ENCODE data around the gene NAP1L5.

NAP1L5 gene, protein sequence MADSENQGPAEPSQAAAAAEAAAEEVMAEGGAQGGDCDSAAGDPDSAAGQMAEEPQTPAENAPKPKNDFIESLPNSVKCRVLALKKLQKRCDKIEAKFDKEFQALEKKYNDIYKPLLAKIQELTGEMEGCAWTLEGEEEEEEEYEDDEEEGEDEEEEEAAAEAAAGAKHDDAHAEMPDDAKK

DNA sequence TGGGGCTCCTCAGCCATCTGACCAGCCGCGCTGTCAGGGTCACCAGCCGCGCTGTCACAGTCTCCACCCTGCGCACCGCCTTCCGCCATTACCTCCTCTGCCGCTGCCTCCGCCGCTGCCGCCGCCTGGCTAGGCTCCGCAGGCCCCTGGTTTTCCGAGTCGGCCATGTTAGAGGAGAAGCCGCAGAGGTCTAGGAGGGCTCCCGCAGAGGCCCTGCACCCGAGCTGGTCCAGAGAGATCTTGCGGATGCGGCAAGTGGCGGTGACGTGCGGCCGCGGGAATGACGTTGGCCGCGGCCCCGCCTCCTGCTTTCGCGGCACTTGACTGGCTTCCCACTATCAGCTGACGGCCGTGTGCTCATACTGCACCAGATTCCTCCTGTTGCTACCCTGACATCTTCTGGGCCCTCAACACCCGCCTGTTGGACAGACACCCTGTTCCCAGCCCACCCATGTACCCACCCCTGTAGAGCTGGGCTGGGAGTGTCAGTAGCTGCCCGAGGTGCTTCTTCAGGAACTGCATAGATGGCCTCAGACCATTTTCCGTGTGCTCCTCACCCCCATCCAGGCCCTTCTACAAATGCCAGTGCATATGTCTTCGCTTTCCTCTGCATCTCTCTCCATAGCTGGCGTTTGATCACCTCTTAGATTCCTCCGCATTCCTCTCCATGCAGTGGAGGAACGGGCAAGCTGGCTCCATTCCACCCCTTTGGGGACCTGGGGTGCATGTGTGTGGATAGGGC is at the start of gene NAP1L5:
Gene NAP1L5, minus strand, starts transcription at position 242 of the 742 bp plus-strand sequence. Its CDS starts 75 bp downstream, at position 167.
- peak; percentile 63 for DNase-seq

DNA sequence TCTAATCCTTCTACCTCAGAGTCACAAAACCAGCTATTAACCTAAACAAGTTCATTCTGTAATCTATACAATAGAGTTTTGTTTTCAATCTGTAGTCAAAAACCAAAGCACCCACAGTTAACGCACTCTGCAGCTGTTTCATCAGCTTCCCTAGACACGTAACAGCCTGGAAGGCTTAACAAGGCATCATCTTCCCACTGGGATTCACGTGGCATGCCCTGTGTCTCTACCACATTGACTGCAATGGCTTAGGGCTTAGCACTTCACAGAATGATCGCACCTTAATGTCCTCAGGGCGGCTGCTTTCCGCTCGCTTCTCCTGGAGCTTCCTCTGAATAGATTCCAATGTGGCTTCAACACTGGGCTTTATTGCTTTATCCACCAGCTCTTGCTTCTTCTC is 49.7 kb upstream of the NAP1L5 start:
- no peak for DNase-seq

- DNase-seq = no peak
Observed at GRCh38 chr4:88746206-88746605, 48.6 kb upstream of the NAP1L5 start.

DNA sequence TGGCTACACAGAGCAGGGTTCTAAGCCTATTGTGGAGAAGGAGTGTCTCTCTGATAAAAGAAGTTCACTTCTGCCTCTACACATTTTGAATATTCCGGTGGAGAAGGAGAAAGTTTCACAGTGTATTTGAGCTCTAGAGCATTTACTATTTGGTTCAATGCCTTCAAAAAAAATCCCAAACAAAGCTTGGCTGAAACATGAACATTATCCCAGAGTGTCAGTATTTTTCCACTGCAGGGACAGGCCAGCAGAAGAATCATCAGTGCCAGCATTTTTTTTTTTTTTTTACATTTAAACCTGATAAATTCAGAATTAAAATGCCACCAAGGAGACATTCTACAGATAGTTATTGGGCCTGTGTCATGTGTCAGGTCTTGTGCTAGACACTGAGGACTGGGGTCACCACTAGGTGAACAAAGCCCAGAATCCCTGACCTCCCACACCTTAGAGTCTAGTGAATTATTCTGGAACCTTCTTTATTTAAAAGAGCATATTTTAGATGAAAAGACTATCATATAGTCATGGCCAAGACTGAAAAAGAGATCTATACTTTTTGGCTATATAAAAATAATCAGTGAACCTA is 48.0 kb upstream of the NAP1L5 start:
- DNase-seq = no peak

- no peak for DNase-seq
Observed at GRCh38 chr4:88745175-88745574, 47.5 kb upstream of the NAP1L5 start.

- DNase-seq = no peak
Observed at GRCh38 chr4:88744609-88745008, 47.0 kb upstream of the NAP1L5 start.

- DNase-seq = peak; percentile 86
Observed at GRCh38 chr4:88743696-88744095, 46.1 kb upstream of the NAP1L5 start.

- DNase-seq = no peak
Observed at GRCh38 chr4:88742561-88742960, 44.9 kb upstream of the NAP1L5 start.

DNA sequence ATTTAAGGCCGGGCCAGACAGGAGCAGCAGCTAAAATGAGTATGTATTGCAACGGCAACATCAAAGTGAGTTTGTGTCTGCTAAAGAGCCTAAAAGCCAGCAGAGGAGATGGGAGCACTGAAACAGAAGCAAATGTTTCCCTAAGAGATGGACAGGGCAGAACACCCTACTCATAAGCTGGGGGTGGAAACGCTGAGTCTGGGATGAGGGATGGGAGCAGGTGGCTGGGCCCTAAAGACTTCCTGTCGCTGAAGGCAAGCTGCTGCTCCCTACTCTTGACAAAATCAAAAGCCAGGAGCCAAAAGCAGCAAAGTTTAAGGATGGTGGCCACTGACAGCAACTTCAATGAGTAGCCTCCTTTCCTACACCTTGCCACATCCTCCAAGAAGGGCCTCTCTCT is 40.6 kb upstream of the NAP1L5 start:
- no peak for DNase-seq

- no peak for DNase-seq
Observed at GRCh38 chr4:88737307-88737941, 39.8 kb upstream of the NAP1L5 start.

DNA sequence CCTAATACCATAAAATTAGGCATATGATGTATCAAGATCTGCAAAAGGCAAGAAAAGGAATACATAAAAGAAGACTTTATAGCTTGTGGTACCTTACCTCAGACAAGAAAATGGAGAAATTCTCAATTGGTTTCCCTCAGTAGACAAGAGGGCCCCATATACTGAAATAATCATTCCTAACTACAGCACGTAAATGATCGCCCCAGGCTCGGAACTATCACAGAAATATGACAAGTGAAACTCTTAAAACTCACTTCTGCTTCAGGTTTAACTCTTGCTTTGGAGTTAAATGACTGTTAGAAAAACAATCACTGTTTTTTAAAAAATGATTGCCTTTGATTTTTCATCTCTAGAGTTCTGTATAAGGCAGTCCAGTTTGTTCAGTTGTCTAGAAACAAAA is 38.6 kb upstream of the NAP1L5 start:
- DNase-seq = no peak

- DNase-seq = no peak
Observed at GRCh38 chr4:88735564-88735963, 37.9 kb upstream of the NAP1L5 start.

DNA sequence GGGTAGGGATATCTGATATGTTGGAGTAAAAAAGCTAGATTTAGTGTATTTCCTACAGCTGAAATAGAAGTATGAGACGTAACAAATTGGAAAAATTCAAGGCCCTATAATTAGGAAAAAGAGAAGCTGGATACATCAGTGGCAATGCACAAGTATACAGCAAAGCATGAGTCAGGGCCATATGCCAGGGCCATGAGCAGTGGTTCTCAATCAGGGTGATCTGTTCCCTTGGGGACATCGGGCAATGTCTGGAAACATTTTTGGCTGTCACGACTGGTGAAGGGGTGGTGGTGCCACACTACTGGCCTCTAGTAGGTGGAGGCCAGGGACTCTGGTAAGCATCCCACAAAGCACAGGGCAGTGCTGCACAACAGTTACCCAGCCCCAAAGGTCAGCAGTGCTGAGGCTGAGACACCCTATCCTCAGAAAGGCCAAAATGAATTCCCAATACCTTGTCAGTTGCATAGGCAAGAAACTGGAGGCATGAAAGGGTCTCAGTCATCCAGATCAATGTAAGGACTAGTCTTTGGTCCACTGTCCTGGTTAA is 36.8 kb upstream of the NAP1L5 start:
- no peak for DNase-seq

DNA sequence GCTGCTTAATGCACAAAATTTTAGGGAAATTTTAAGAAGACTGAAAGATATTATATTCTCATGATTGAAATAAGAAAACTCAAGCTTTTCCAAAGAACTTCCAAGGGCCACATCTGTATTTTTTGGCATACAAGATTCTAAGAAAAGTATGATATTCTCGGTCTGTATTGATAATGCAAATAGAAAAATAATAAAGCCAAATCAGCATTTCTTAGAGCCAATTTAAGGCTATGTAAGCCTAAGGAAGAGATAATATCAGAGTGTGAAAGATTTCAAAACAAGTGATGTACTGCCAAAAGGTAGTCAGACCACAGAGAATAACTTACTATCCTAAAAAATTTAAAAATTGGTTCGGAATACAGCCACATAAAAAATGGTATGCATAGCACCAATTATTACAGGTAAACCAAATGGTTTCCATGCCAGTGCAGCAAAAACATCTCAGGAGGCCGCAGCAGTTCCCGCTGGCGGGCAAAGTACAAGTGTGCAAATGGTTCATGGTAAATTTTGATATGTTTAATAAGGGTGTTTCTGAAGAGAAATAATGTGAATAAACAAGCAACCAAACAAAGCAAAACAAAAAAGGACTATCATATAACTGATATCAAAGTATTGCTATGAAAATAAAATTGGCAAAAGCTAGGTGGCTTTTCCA is 35.2 kb upstream of the NAP1L5 start:
- DNase-seq = no peak

- peak; percentile 66 for DNase-seq
Observed at GRCh38 chr4:88731381-88731780, 33.8 kb upstream of the NAP1L5 start.

GRCh38 chr4:88730811-88731210 is 33.2 kb upstream of the NAP1L5 start:
- DNase-seq = no peak

GRCh38 chr4:88729146-88729760 is 31.6 kb upstream of the NAP1L5 start:
- DNase-seq = no peak

GRCh38 chr4:88728146-88728545 is 30.5 kb upstream of the NAP1L5 start:
- DNase-seq = no peak

DNA sequence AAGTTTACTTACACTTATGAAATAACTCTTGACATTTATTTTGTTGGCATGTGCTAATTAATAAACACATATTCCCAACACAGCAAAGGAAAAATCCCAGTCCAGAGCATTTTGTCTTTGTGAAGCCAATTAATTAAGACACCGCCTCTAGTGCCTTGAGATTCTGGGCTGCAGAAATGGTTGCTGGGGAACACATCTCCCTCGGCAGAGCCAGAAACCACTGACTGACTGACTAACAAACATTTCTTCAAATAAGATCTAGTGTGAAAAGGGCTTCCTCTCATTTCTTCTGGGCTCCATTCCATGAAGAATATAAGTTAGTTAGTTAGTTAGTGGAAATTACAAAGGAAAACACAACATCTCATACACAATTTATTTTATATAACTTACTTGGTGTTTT is 28.4 kb upstream of the NAP1L5 start:
- no peak for DNase-seq

GRCh38 chr4:88725143-88725542 is 27.5 kb upstream of the NAP1L5 start:
- no peak for DNase-seq

DNA sequence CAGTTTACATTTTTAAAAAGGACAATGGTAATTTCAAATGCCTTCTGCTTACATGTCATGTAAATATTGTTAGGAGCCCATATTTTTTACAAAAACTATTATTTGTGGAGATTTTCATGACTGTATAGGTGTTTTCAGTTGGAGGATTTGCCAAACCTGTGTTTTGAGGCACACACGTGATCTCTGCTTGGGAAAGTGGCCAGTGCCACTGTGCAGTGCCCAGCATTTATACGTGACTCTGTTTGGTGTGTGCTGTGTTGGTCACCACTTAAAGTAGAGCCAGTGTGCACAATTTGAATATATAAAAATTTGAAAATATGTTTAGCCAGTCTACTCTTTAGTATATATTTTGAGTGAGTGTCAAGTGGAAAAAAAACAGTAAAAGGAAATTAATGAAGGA is 26.8 kb upstream of the NAP1L5 start:
- DNase-seq = no peak

DNA sequence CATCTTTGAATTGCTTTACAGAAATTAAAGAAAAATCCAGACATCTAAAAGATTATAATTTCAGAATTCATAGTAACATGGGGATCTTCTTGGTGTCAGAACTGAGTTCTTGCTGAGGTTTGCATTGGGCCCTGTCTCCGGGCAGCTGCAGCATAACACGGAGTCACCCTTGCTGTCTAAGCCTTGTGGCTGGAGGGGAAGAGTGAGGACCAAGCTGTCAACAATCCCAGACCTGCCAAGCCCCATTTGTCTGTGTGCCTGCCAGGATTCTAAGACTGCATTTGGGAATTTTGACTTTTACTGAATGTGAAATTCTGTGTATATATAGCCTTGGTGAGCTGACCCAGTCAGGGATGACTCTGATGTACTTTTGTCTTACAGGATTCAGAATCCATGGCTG is 25.2 kb upstream of the NAP1L5 start:
- no peak for DNase-seq

Data from fibroblast of skin of right quadriceps (primary cell).